HepG2 (cell line): ENCODE measurements around the gene PPP1R9B. TPM values are rescaled to one million over a fixed set of nuclear protein-coding genes. Genes with fewer than 3 reads are reported as not detected.

Experiments
- AGO2 ChIP-seq: fragments of 200-400 bp; formaldehyde crosslinking; optimal IDR thresholded peaks from 2 replicates; pipeline ENCODE3; 2017; ENCODE audit warnings: mild to moderate bottlenecking, low read depth, low read length, moderate library complexity
- CEBPG ChIP-seq: IDR thresholded peaks from 2 replicates; pipeline ENCODE4 v1.6.1; 2016
- CHCHD3 ChIP-seq: sonication (generic); formaldehyde crosslinking; IDR thresholded peaks from 2 replicates; pipeline ENCODE4 v1.8.0; 2022; ENCODE audit warnings: mild to moderate bottlenecking, missing genetic modification reagents, moderate library complexity
- ESRRA ChIP-seq: sonication (generic); formaldehyde crosslinking; IDR thresholded peaks from 2 replicates; pipeline ENCODE4 v1.5.1; 2020; ENCODE audit warnings: mild to moderate bottlenecking, low read depth, missing genetic modification reagents
- GATAD2A ChIP-seq: IDR thresholded peaks from 2 replicates; pipeline ENCODE4 v1.6.1; 2016
- MEIS1 ChIP-seq: sonication (generic); formaldehyde crosslinking; IDR thresholded peaks from 2 replicates; pipeline ENCODE4 v1.9.0; 2021; ENCODE audit warnings: mild to moderate bottlenecking, missing genetic modification reagents, moderate library complexity, borderline replicate concordance
- NAIF1 ChIP-seq: sonication (generic); formaldehyde crosslinking; IDR thresholded peaks from 2 replicates; pipeline ENCODE4 v1.5.0; 2020; ENCODE audit warnings: mild to moderate bottlenecking, missing genetic modification reagents, borderline replicate concordance
- POLR2G ChIP-seq: fragments of 200-400 bp; formaldehyde crosslinking; IDR thresholded peaks from 2 replicates; pipeline ENCODE4 v1.6.1; 2018; ENCODE audit warnings: mild to moderate bottlenecking, low read depth, low read length, moderate library complexity
- PRPF4 ChIP-seq: fragments of 200-400 bp; formaldehyde crosslinking; IDR thresholded peaks from 2 replicates; pipeline ENCODE4 v1.6.1; 2016; ENCODE audit warnings: low read length, low read depth; ENCODE audit not compliant: poor library complexity, severe bottlenecking
- TCF12 ChIP-seq, 2 experiments: fragments of 450-650 bp in 1 of 2; sonication (generic) in 1 of 2; formaldehyde crosslinking in 1 of 2; IDR thresholded peaks; 2 replicates each; pipeline versions ENCODE4 v1.6.1 to v1.8.0; 2017 to 2022; ENCODE audit warnings: antibody characterized with exemption in 1 of 2, mild to moderate bottlenecking in 1 of 2, missing genetic modification reagents in 1 of 2, moderate library complexity in 1 of 2
- TEAD3 ChIP-seq: optimal IDR thresholded peaks from 2 replicates; pipeline ENCODE3; 2016; ENCODE audit warnings: borderline replicate concordance
- ZNF451 ChIP-seq: sonication (generic); formaldehyde crosslinking; IDR thresholded peaks from 2 replicates; pipeline ENCODE4 v1.5.0; 2020; ENCODE audit warnings: mild to moderate bottlenecking, missing genetic modification reagents
- ZNF501 ChIP-seq: sonication (generic); formaldehyde crosslinking; IDR thresholded peaks from 2 replicates; pipeline ENCODE4 v1.5.1; 2020; ENCODE audit warnings: mild to moderate bottlenecking, moderate library complexity, missing genetic modification reagents
- ZNF761 ChIP-seq: sonication (generic); formaldehyde crosslinking; conservative IDR thresholded peaks from 2 replicates; pipeline ENCODE4 v1.4.0; 2020; ENCODE audit warnings: mild to moderate bottlenecking, missing genetic modification reagents
- ZNF775 ChIP-seq: sonication (generic); formaldehyde crosslinking; IDR thresholded peaks from 2 replicates; pipeline ENCODE4 v1.4.0; 2020; ENCODE audit warnings: missing genetic modification reagents, mild to moderate bottlenecking, moderate library complexity, borderline replicate concordance
- polyA plus RNA-seq, 8 experiments: library from polyadenylated mRNA; depleted of rRNA in 3 of 8; stranded (reverse) in 7 of 8; unstranded in 1 of 8; fragments of >200 nt; fragmentation: Illumina TruSeq in 4 of 8; extraction: Trizol in 4 of 8; gene quantifications; 2 replicates each; pipeline versions ENCODE4 v1.2.1 to v1.2.3, GENCODE V29; 2011 to 2016; ENCODE audit warnings: low read depth in 4 of 8, missing spikeins in 1 of 8, mixed read lengths in 1 of 8; ENCODE audit not compliant: insufficient read depth in 1 of 8
- total RNA-seq, 5 experiments: library from RNA; depleted of rRNA; stranded (reverse); fragments of >200 nt; fragmentation: Illumina TruSeq; extraction: Trizol; gene quantifications; 2 replicates each; pipeline ENCODE4 v1.2.3, GENCODE V29; 2016; ENCODE audit warnings: low read depth in 1 of 5
- TF ChIP-seq, protein P1 (sequence below): sonication (generic); formaldehyde crosslinking; IDR thresholded peaks from 2 replicates; pipeline ENCODE4 v1.5.1; 2020; ENCODE audit warnings: mild to moderate bottlenecking, moderate library complexity, missing genetic modification reagents
- TF ChIP-seq, protein P2 (sequence below): sonication (generic); formaldehyde crosslinking; IDR thresholded peaks from 2 replicates; pipeline ENCODE4; 2020; ENCODE audit warnings: missing genetic modification reagents, mild to moderate bottlenecking, borderline replicate concordance
- TF ChIP-seq, protein P3 (sequence below): IDR thresholded peaks from 2 replicates; pipeline ENCODE4 v1.6.1; 2012; ENCODE audit warnings: inconsistent platforms
- TF ChIP-seq, protein P4 (sequence below): sonication (generic); formaldehyde crosslinking; IDR thresholded peaks from 2 replicates; pipeline ENCODE4 v1.4.0; 2020; ENCODE audit warnings: missing genetic modification reagents

The PPP1R9B gene
- total and polyA plus RNA-seq, 2 of the 13 experiments (the other 11 are each of a cell fraction or from before 2014, with no cell fraction given), result 9.4 to 15.8 TPM

DNA sequence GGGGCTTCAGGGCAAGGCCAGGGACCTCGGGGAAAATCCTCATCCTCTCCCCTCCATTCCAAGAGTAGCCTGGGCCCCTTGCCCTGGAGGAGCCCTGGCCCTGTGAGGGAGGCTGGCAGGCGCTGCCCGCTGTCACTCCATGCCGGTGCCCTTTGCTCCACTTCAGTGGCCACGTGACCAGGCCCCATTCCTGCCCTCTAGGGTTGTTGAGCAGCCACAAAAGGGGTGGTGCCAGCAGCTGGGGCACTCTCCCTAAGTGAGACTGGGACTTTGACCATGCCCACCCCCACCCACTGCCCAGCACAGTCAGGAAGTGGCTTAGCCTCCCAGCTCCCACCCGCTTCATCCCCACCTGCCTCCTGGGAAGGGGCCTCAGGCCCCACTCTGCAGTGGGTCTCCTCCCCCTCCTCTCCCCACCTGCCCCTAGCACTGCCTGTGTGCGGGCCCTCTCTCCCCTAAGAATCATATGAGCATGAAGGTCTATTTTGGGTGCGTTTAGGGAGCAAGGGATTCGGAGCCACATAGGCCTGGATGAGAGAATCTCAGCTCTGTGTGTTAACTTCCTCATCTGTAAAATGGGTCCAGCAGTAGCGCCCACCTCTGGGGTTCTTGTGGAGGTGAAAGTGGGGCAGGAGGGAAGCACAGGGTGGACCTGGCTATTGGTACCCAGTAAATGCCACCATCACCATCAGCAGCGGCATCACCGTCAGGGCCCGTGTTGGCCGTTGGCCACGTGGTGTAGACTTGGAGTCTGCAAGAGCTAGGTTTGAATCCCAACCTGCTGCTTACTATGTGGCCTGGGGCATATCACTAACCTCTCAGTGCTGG, 48.1 kb downstream of the PPP1R9B start (continued):
- TF ChIP-seq NAIF1 (CRISPR knock-in tag), result no peak
- peak; percentile 84 for TF ChIP-seq TEAD3
- peak; percentile 72; the same call in 1 of the 2 replicates for TF ChIP-seq ZNF451 (CRISPR knock-in tag)
- TF ChIP-seq CHCHD3 (CRISPR knock-in tag), result no peak
- no peak for TF ChIP-seq ZNF775 (CRISPR knock-in tag)
- TF ChIP-seq MEIS1, result peak; percentile 76; the same call in 1 of the 2 replicates
- 0 out of 2 replicates have a peak, but pooled peaks have one; percentile 26 for TF ChIP-seq ZNF501 (CRISPR knock-in tag)
- TF ChIP-seq, protein P1, sequence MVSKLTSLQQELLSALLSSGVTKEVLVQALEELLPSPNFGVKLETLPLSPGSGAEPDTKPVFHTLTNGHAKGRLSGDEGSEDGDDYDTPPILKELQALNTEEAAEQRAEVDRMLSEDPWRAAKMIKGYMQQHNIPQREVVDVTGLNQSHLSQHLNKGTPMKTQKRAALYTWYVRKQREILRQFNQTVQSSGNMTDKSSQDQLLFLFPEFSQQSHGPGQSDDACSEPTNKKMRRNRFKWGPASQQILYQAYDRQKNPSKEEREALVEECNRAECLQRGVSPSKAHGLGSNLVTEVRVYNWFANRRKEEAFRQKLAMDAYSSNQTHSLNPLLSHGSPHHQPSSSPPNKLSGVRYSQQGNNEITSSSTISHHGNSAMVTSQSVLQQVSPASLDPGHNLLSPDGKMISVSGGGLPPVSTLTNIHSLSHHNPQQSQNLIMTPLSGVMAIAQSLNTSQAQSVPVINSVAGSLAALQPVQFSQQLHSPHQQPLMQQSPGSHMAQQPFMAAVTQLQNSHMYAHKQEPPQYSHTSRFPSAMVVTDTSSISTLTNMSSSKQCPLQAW (CRISPR knock-in tag), result no peak
- no peak for TF ChIP-seq TCF12 (IDR thresholded peaks at IDR 0.05)
- TF ChIP-seq TCF12 (CRISPR knock-in tag; IDR thresholded peaks at IDR 0.05), result peak; percentile 58; the same call in 1 of the 2 replicates
- TF ChIP-seq PRPF4, result no peak
- 0 out of 2 replicates have a peak, but pooled peaks have one; percentile 6 for TF ChIP-seq CEBPG (CRISPR knock-in tag)
- peak; percentile 74 for TF ChIP-seq POLR2G
- TF ChIP-seq, protein P2, sequence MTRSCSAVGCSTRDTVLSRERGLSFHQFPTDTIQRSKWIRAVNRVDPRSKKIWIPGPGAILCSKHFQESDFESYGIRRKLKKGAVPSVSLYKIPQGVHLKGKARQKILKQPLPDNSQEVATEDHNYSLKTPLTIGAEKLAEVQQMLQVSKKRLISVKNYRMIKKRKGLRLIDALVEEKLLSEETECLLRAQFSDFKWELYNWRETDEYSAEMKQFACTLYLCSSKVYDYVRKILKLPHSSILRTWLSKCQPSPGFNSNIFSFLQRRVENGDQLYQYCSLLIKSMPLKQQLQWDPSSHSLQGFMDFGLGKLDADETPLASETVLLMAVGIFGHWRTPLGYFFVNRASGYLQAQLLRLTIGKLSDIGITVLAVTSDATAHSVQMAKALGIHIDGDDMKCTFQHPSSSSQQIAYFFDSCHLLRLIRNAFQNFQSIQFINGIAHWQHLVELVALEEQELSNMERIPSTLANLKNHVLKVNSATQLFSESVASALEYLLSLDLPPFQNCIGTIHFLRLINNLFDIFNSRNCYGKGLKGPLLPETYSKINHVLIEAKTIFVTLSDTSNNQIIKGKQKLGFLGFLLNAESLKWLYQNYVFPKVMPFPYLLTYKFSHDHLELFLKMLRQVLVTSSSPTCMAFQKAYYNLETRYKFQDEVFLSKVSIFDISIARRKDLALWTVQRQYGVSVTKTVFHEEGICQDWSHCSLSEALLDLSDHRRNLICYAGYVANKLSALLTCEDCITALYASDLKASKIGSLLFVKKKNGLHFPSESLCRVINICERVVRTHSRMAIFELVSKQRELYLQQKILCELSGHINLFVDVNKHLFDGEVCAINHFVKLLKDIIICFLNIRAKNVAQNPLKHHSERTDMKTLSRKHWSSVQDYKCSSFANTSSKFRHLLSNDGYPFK (CRISPR knock-in tag), result no peak
- TF ChIP-seq, protein P3, sequence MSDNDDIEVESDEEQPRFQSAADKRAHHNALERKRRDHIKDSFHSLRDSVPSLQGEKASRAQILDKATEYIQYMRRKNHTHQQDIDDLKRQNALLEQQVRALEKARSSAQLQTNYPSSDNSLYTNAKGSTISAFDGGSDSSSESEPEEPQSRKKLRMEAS, result peak; percentile 86
- TF ChIP-seq AGO2, result peak; percentile 43
- 0 out of 2 replicates have a peak, but pooled peaks have one; percentile 35 for TF ChIP-seq ESRRA (CRISPR knock-in tag)
- TF ChIP-seq, protein P4, sequence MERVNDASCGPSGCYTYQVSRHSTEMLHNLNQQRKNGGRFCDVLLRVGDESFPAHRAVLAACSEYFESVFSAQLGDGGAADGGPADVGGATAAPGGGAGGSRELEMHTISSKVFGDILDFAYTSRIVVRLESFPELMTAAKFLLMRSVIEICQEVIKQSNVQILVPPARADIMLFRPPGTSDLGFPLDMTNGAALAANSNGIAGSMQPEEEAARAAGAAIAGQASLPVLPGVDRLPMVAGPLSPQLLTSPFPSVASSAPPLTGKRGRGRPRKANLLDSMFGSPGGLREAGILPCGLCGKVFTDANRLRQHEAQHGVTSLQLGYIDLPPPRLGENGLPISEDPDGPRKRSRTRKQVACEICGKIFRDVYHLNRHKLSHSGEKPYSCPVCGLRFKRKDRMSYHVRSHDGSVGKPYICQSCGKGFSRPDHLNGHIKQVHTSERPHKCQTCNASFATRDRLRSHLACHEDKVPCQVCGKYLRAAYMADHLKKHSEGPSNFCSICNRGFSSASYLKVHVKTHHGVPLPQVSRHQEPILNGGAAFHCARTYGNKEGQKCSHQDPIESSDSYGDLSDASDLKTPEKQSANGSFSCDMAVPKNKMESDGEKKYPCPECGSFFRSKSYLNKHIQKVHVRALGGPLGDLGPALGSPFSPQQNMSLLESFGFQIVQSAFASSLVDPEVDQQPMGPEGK (CRISPR knock-in tag), result peak; percentile 85
- peak; percentile 84 for TF ChIP-seq GATAD2A
- peak; percentile 64; the same call in 1 of the 2 replicates for TF ChIP-seq ZNF761 (CRISPR knock-in tag)
